Body of pancreas (tissue), 4 donors: ENCODE measurements around the gene ARHGAP6.

Experiments used
- POLR2A ChIP-seq, 3 donors: fragments of 450-650 bp; IDR thresholded peaks; one replicate each; pipeline ENCODE4 v1.6.1; 2016; ENCODE audit warnings: antibody characterized with exemption in 3 of 3, mild to moderate bottlenecking in 2 of 3
- TF ChIP-seq, protein P1 (sequence below), 7 experiments: fragments of 450-650 bp in 4 of 7; fragments of 200-600 bp in 3 of 7; sonication (generic) in 3 of 7; IDR thresholded peaks; one replicate each; pipeline ENCODE4 v1.5.1; 2016 to 2019; ENCODE audit warnings: antibody characterized with exemption in 7 of 7

DNA sequence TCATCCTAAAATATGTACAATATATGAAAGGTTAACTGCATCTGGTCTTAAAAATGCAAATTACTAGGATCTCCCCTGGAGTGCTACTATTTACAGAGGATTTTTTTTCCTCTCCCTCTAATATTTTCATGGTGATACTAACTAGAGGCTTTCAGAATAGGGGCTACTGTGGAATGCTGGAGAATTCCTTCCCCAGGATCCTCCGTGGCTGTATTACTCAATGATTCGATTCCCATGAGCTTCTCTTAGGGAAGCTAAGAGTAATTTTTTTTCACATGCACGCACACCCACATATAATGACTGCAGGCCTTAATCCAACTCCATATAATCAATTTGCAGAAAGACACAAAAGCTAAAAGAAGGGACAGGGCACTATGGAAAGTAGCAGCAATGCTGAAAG, 184.7 kb downstream of the ARHGAP6 start:
- TF ChIP-seq POLR2A (IDR thresholded peaks at IDR 0.05) = no peak
- TF ChIP-seq, protein P1, sequence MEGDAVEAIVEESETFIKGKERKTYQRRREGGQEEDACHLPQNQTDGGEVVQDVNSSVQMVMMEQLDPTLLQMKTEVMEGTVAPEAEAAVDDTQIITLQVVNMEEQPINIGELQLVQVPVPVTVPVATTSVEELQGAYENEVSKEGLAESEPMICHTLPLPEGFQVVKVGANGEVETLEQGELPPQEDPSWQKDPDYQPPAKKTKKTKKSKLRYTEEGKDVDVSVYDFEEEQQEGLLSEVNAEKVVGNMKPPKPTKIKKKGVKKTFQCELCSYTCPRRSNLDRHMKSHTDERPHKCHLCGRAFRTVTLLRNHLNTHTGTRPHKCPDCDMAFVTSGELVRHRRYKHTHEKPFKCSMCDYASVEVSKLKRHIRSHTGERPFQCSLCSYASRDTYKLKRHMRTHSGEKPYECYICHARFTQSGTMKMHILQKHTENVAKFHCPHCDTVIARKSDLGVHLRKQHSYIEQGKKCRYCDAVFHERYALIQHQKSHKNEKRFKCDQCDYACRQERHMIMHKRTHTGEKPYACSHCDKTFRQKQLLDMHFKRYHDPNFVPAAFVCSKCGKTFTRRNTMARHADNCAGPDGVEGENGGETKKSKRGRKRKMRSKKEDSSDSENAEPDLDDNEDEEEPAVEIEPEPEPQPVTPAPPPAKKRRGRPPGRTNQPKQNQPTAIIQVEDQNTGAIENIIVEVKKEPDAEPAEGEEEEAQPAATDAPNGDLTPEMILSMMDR (IDR thresholded peaks at IDR 0.05) = no peak
